ENCODE data around the gene TUT1.

TUT1 gene

DNA sequence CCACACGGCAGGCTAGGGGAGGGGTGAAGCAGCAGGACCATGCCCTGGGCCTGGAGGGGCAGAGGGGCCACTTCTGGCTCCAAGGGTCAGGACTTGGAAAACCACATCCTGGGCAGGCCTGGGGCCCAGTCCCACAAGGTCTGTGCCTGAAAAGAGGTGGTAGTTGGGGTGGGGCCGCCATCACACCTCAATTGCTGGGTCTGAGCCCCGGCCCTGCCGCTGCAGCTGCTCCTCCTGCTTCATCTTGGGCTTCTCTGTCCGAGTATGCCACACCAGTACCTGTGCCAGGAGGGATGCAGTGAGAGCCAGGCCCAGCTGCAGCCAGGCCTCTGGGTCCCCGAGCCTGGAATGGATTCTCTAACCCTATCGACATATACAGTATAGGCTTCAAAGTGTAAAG lies 24.2 kb upstream of the TUT1 start:
- H3K27ac ChIP-seq = no peak overlapping the region; the same call in 1 of the 2 replicates
- no peak for TF ChIP-seq ZFX (IDR thresholded peaks at IDR 0.05)
- TF ChIP-seq, protein P1, sequence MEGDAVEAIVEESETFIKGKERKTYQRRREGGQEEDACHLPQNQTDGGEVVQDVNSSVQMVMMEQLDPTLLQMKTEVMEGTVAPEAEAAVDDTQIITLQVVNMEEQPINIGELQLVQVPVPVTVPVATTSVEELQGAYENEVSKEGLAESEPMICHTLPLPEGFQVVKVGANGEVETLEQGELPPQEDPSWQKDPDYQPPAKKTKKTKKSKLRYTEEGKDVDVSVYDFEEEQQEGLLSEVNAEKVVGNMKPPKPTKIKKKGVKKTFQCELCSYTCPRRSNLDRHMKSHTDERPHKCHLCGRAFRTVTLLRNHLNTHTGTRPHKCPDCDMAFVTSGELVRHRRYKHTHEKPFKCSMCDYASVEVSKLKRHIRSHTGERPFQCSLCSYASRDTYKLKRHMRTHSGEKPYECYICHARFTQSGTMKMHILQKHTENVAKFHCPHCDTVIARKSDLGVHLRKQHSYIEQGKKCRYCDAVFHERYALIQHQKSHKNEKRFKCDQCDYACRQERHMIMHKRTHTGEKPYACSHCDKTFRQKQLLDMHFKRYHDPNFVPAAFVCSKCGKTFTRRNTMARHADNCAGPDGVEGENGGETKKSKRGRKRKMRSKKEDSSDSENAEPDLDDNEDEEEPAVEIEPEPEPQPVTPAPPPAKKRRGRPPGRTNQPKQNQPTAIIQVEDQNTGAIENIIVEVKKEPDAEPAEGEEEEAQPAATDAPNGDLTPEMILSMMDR (conservative IDR thresholded peaks at IDR 0.05) = no peak

DNA sequence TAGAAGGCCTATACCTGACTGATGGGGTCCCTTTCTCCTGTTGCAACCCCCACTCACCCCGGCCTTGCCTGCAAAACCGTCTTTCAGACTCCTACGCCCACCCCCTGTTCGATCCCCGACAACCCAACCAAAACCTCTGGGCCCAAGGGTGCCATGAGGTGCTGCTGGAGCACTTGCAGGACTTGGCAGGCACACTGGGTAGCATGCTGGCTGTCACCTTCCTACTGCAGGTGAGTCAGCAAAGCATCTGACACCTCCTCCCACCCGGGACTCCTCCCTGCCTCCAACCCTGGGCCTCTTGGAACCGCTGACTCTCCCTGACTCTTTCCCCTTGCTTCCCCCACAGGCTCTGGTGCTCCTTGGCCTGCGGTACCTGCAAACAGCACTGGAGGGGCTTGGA lies 23.0 kb upstream of the TUT1 start:
- peak overlapping the region; percentile 80 for H3K27ac ChIP-seq
- TF ChIP-seq ZFX (IDR thresholded peaks at IDR 0.05) = no peak
- TF ChIP-seq, protein P1 (conservative IDR thresholded peaks at IDR 0.05) = no peak

DNA sequence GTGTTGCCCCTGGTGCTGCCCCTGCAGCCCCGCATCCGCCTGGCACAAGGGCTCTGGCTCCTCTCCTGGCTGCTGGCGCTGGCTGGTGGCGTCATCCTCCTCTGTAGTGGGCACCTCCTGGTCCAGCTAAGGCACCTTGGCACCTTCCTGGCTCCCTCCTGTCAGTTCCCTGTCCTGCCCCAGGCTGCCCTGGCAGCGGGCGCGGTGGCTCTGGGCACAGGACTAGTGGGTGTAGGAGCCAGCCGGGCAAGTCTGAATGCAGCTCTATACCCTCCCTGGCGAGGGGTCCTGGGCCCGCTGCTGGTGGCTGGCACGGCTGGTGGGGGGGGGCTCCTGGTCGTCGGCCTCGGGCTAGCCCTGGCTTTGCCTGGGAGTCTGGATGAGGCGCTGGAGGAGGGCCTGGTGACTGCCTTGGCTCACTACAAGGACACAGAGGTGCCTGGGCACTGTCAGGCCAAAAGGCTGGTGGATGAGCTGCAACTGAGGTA lies 22.0 kb upstream of the TUT1 start:
- H3K27ac ChIP-seq = peak overlapping the region; percentile 80
- no peak for TF ChIP-seq ZFX (IDR thresholded peaks at IDR 0.05)
- TF ChIP-seq, protein P1 (conservative IDR thresholded peaks at IDR 0.05) = no peak

DNA sequence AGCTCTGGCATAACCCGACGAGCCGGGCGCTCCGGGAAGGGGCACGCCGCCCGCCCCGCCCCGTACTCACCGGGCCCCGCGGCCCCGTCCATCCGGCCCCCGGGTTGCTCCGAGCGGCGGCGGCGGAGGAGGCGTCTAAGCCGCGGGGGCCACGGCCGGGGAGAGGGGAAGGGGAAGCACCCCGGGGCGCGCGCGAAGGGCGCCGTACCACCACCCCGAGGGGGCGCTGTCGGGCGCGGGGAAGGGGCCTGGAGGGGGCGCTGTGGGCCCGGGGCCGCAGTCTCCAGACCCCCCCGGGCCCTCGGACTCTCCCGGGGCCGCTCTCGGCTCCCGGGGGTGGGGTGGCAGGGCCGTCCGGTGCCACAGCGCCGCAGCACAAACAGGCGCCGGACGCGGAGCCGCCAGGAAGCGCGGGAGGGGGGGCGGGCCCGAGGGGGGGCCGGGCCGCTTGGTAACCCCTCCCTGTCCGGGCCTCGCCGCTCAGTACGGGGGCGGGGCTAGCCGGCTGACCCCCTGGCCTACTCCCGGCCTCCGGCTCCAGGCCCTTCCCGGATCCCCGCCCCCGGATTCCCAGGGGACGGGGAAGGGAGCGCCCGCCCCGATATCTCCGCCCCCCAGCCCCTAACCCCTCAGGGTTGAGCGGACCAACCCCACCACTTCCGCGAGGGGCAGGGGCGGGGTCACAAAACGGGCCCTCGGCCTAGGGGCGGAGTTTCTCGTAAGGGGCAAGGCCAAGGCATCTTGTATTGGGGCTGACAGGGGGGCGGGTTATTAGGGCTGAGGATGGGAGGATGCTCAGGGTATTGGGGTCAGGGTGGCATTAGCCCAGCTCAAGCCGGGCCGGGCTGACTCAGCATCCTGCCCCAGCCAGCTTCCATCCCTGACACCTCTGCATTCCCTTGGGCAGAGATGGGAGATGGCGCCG lies 21.3 kb upstream of the TUT1 start, which contains the start of the genes EML3 and ROM1:
TSS of gene EML3 (minus strand) at position 410 of the 925 bp plus-strand sequence. CDS start at position 92, 318 bp downstream.
TSS of gene ROM1 (plus strand) at position 892 of the 925 bp plus-strand sequence. CDS start at position 917, 25 bp downstream.
- TF ChIP-seq, protein P1 (conservative IDR thresholded peaks at IDR 0.05) = peak; percentile 95
- no peak for TF ChIP-seq ZFX (IDR thresholded peaks at IDR 0.05)

DNA sequence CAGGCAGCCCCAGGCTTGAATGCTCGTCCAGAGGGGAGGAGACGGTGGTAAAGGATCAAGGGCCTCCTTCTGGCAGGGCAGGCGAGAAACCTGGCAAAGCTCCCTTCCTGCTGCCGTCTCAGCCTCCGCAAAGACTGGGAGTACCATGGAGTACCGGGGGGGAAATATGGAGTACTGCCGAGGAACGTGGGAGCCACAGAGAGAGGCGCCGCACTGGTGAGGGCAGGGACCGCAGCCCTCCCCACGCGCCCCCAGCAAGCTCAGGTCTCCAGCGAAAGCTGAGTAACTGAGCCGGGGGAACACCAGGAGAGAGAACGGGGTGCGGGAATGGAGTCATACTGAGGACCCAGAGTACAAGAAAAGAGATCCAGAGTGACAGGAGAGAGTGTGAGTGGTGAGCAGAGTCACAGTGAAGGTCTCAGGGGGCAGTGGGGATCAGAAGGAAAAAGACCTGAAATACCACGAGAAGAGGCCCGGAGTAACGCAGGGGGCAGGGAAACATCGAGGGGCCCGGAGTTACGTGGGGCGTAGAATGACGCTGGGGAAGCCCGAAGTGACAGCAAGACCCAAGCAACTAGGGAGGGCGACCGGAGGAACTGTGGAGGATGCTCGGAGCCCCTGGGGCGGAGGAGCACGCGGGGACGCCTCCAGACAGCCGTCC lies 20.5 kb upstream of the TUT1 start:
- TF ChIP-seq, protein P1 (conservative IDR thresholded peaks at IDR 0.05) = no peak
- no peak for TF ChIP-seq ZFX (IDR thresholded peaks at IDR 0.05)
- H3K27ac ChIP-seq = peak overlapping the region; percentile 80

More for the DNA sequence above, 21.3 kb upstream of the TUT1 start, which contains the start of the genes EML3 and ROM1:
- peak within 1 kb of the TSS; percentile 80 for H3K27ac ChIP-seq

DNA sequence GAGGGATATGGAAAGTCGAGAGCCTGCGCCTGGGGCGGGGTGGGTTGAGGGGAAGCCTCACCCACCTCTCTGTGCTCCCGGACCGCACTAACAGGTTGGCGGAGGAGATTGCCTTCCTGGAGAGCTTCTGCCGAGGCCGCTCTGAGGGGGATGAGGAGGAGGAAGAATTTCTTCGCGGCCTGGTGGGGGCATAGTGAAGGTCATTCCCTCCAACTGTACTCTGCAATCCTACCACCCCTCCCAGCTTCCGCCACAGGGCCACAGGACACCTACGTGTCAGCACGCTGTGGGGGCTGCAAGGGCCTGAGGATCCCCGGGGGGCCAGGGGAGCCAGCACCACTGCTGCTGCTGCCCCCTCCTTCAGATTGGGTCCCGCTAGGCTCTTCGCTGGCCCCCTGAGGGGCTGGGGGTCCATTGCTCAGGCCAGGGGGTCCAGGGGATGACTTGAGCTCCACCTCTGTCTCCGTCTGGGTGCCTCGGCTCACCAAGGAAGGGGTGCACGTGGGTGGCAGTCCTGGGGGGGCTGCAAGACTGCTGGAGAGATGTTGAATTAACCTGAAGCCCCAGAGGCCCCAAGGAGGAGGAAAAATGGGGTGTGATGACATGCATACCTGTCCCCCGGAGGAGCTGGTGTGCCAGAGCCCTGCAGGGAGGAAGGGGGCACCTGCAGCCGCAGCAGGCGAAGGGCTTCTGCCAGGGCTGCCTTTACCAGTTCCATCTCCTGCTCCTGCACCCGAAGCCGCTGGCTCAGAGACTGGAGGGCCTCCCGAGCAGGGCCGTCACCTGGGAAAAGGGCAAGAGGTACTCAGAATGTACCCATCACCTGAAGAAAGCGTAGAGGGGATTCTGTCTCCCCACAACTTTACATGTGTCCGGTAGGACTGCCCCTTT lies 19.7 kb upstream of the TUT1 start:
- peak overlapping the region; percentile 80 for H3K27ac ChIP-seq

More for the DNA sequence above, 19.7 kb upstream of the TUT1 start:
- TF ChIP-seq, protein P1 (conservative IDR thresholded peaks at IDR 0.05) = no peak
- TF ChIP-seq ZFX (IDR thresholded peaks at IDR 0.05) = no peak
